Inferior parietal cortex (tissue), 1 donor: Measurements from ENCODE around the gene C1orf21.
A peak's percentile ranks its signal among the peaks of the same experiment; 100 is the strongest.

ENCODE experiments used
- DNase-seq: peaks from one replicate; pipeline ENCODE4 v3.0.0-alpha.2; 2016; ENCODE audit errors: extremely low spot score

Gene C1orf21

GRCh38 chr1:184447651-184448185 is 60.9 kb downstream of the C1orf21 start:
- no peak for DNase-seq

- DNase-seq: no peak
Observed at GRCh38 chr1:184449916-184450315, 63.1 kb downstream of the C1orf21 start.

GRCh38 chr1:184455786-184456185 is 69.0 kb downstream of the C1orf21 start:
- no peak for DNase-seq

GRCh38 chr1:184456189-184456588 is 69.4 kb downstream of the C1orf21 start:
- no peak for DNase-seq

- DNase-seq: peak; percentile 59
Observed at GRCh38 chr1:184457500-184457899, 70.7 kb downstream of the C1orf21 start.

GRCh38 chr1:184461321-184461720 is 74.5 kb downstream of the C1orf21 start:
- DNase-seq: no peak

- no peak for DNase-seq
Observed at GRCh38 chr1:184462155-184462554, 75.3 kb downstream of the C1orf21 start.

- no peak for DNase-seq
Observed at GRCh38 chr1:184462990-184463389, 76.2 kb downstream of the C1orf21 start.

GRCh38 chr1:184463680-184464079 is 76.9 kb downstream of the C1orf21 start:
- DNase-seq: no peak

GRCh38 chr1:184464757-184465156 is 77.9 kb downstream of the C1orf21 start:
- no peak for DNase-seq

- DNase-seq: no peak
Observed at GRCh38 chr1:184465489-184466146, 78.8 kb downstream of the C1orf21 start.

GRCh38 chr1:184467295-184467694 is 80.5 kb downstream of the C1orf21 start:
- DNase-seq: no peak

- DNase-seq: no peak
Observed at GRCh38 chr1:184469396-184469795, 82.6 kb downstream of the C1orf21 start.

- DNase-seq: no peak
Observed at GRCh38 chr1:184471686-184472085, 84.9 kb downstream of the C1orf21 start.

- no peak for DNase-seq
Observed at GRCh38 chr1:184472136-184472535, 85.3 kb downstream of the C1orf21 start.

GRCh38 chr1:184473176-184473966 is 86.5 kb downstream of the C1orf21 start:
- DNase-seq: no peak

- no peak for DNase-seq
Observed at GRCh38 chr1:184476187-184476586, 89.4 kb downstream of the C1orf21 start.

- no peak for DNase-seq
Observed at GRCh38 chr1:184479435-184480167, 92.8 kb downstream of the C1orf21 start.

GRCh38 chr1:184480736-184481135 is 93.9 kb downstream of the C1orf21 start:
- DNase-seq: no peak

- DNase-seq: no peak
Observed at GRCh38 chr1:184482136-184482535, 95.3 kb downstream of the C1orf21 start.

GRCh38 chr1:184483101-184483683 is 96.4 kb downstream of the C1orf21 start:
- DNase-seq: no peak
